HT1080 (cell line): Measurements from ENCODE around the gene GALNT2. TPM values are rescaled to one million over a fixed set of nuclear protein-coding genes. Genes with fewer than 3 reads are reported as not detected.

Experiments
- DNase-seq: peaks from one replicate; pipeline ENCODE4 v3.0.0-alpha.2; 2015; ENCODE audit warnings: low read depth
- total RNA-seq: library from RNA; depleted of rRNA; stranded (reverse); fragments of >200 nt; shearing (Covaris generic); gene quantifications from 2 replicates; pipeline ENCODE4 v1.2.3, GENCODE V29; 2014

The GALNT2 gene
- total RNA-seq, 1 experiment from 2014 or later, result 67.0 TPM

- DNase-seq, result no peak
Measured at GRCh38 chr1:230127105-230128054, 60.3 kb downstream of the GALNT2 start.

DNA sequence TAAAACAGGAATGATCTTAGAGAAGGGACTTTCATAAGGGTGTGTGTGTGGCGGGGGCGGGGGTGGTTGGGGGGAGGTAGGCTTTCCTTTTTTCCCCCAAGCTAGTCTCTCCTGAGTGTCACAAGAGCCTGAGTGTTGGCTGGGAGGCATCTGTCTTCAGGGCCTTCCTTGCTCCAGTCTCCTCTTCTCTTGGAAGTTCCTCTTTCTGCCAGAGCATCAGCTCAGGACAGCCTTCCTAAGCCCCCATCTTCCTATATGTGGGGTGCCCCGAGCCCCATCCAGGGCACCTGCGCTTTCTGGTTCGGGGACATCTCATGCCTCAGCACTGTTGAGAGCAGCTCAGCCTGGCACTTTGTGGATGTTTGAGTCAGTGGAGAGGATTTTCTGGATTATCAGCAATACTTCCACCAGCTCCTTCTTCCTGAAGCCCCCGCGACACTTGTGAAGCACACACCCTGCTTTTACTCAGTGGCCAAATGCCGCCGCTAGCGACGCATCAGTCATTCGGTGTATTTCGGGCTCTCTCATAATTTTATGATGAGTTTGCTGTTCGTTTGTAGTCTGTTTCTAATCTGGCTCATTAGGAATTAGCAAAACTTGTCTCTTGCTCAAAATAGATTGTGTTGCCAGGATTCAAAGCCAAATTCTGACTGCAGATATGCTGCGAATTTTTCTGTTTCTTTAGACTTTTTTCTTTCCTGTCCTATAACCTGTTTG, 61.7 kb downstream of the GALNT2 start:
- DNase-seq, result no peak

GRCh38 chr1:230129341-230129740, 62.3 kb downstream of the GALNT2 start:
- DNase-seq, result no peak

DNA sequence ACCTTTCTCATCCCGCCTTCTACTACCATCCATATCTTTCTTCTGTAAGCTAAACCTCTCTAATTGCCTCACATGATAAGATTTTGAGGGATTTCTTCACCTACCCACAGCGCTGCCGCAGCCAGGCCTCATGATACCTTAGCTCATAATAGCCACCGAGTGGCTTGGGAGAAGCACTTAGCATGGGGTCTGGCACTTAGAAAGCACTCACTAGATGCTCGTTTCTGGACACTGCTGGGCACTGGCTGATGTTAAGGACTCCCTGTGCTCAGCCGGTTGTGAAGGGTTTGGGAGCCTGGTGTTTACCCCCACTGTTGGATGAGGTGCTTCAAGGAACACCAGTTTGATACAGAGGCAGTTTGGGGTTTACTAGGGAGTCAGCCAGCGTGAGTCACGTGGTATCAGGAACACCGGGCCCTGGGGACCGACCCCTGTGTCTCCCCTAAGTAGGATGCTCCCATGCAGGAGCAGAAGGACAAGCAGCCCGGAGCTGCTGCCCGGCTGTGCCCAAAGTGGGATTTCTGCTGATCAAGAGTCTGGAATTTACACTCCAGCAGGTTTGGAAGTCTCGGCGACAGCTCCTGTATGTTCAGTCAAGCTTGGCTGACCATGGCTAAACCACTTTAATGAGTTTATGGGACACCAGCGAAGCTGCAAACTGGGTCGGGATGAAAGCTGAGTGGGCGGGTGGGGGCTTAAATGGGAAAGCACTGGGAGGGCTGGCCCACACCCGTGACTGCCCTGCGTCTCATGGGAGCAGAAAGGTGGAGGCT, 63.3 kb downstream of the GALNT2 start:
- DNase-seq, result no peak

- DNase-seq, result no peak
Measured at GRCh38 chr1:230131457-230131856, 64.4 kb downstream of the GALNT2 start.

DNA sequence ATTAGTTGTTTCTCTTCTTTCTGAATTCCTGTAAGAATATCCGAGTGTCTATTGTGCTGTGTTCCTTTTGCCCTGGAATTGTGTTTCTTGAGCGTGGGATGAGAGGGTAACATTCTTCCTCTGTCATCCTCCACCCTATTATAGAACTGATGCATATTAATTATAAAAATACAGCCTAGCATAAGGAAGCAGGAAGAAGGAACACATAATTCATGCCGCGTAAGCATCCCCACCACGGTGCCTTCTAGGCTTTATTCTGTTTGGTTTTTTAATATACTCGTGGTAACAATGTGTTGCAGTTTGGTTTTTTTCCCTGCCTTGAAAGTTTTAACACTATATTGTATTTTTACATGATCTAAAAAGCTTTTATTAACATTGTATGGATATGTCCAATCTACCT, 65.7 kb downstream of the GALNT2 start:
- no peak for DNase-seq

GRCh38 chr1:230135726-230136125, 68.7 kb downstream of the GALNT2 start:
- no peak for DNase-seq

- no peak for DNase-seq
Measured at GRCh38 chr1:230136453-230137336, 69.7 kb downstream of the GALNT2 start.

DNA sequence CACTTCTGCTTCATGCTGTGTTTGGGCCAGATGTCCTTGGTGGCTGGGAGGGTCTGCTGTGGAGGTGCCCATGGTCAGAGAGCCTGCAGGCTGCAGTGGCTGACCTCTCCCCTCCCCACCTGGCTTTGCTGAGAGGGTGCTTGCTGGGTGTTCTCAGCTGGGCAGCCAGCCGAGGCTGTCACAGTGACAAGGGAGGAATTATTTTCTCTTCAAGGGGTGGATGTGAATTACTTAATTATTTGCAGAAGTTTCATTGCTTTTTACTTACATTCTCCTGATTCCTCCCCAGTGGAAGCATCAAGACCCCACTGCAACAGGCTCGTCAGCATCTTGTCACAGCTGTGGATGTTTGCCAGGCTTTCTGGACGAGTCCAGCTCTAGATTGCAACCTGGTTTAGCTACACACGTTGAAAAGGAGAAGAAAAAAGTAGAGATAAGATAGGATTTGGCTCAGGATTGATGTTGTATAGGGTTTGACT, 70.3 kb downstream of the GALNT2 start:
- no peak for DNase-seq

DNA sequence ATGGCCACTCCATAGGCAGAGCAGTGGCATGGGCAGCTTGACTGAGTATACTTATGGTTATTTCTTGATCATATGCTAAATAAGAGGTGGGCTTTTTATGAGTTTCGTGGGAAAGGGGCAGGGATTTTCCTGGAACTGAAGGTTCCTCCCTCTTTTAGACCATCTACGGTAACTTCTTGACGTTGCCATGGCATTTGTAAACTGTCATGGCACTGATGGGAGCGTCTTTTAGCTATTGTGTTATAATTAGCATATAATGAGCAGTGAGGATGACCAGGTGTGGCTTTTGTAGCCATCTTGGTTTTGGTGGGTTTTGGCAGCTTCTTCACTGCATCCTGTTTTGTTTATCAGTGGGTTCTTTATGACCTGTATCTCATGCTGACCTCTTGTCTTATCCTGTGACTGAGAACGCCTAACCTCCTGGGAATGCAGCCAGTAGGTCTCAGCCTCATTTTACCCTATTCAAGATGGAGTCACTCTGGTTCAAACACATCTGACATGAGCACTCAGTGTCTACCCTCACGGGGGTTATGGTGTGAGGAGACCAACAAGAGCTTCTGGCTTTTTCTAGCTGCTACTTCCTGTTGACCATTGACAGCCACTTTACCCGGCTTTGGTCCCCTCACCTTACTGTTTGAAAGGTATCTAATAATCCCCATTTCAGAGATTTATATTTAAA, 71.7 kb downstream of the GALNT2 start:
- DNase-seq, result no peak

GRCh38 chr1:230139315-230139714, 72.3 kb downstream of the GALNT2 start:
- no peak for DNase-seq

DNA sequence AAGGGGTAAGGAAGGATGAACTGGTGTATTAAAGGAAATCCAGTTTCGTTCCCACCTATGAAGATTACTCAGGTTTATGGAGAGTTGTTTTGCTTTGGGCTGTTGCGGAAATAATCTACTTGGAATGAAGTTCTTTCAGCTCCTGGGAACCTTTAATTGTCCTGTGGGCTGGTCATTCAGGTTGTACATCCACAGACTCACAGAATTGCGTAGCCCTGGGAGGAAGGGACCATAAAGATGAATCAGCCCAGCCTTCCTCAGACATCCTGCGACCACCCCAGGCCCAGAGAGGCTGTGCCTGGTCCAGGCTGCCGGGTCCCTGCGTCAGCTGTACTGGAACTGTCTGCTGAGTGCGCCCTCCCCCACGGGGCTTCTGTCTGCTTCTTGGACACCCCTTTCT, 72.7 kb downstream of the GALNT2 start:
- no peak for DNase-seq

DNA sequence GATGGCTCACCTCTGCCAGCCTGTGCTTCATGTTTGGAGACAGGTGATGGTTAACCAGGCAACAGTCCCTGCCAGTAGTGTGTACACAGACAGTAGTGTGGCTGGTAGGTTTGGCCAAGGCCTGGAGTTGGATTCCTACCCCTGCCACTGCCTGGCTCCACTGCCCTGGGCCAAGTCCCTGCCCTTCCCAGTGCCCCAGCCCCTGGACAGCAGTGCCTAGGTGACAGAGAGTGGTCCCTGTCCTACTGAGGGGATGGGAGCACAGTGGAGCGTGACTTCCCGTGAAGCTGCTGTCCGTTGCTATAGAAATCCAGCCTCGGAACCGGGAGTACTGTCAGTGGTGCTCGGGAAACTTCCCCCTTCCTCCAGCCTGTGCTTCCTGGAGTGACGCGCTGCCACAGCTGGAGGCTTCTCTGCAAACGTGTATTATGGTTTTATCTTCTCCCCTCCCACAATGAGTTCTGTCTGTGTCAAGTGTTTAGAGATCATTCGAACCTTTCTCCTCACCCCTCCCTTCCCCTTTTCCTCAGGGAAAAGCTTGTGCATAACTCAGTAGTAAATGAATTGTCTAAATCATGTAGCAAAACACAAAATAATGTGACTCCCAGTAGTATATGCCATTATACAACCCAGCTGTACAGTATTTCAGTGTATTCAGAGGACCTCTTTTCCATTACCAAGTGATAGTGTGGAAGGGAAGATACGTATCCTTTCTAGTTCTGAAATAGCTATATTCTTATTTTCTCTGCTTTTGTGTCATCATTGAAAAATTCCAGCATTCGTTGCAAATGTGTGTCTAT, 73.4 kb downstream of the GALNT2 start:
- no peak for DNase-seq

GRCh38 chr1:230141021-230141648, 74.1 kb downstream of the GALNT2 start:
- DNase-seq, result no peak

GRCh38 chr1:230141797-230142607, 75.0 kb downstream of the GALNT2 start:
- no peak for DNase-seq

DNA sequence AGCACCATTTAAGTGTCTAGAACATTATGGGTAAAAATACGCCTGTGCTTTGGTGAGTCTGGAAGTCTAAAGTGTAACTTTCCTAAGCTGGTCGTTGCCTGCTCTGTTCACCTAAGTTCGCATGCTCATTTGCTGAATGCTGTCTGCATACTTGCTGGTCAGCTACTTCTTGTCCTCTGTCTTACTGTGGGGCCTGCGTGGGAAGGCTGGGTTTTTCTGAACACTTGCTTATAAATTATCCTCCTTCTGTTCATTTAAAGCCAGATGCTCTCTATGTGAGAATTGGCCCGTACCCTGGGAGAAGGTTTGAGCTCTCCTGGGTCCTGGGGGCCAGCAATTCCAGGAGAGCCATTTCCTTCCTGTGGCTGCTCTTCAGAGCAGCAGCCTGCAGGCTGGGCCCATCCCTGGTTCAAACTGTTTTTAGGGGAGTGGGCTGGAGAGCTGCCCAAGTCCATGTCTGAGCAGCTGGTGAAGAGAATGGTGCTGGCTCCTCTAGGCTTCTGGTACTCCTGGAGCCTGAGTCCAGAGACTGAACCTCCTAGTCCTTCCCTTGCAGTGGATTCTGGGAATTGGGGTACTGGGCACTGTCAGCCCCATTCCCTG, 75.7 kb downstream of the GALNT2 start:
- no peak for DNase-seq

- DNase-seq, result no peak
Measured at GRCh38 chr1:230143534-230143933, 76.5 kb downstream of the GALNT2 start.
